ENCODE data around the gene C12orf76.
"Not testable (repeated sequence)": the region's sequence is repeated elsewhere in the genome, so short reads cannot be mapped to it uniquely, and the experiment has no call there.

The C12orf76 gene

GRCh38 chr12:110062241-110062640 is 13.9 kb upstream of the C12orf76 start:
- DNase-seq (ENCODE audit: low read depth), result no peak

GRCh38 chr12:110059651-110060000 is 11.3 kb upstream of the C12orf76 start:
- DNase-seq (ENCODE audit: low read depth), result no peak

- DNase-seq (ENCODE audit: low read depth), result no peak
Measured at GRCh38 chr12:110058875-110059615, 10.7 kb upstream of the C12orf76 start.

- not testable (repeated sequence) for DNase-seq (ENCODE audit: low read depth)
Measured at GRCh38 chr12:110056643-110057042, 8.3 kb upstream of the C12orf76 start.

GRCh38 chr12:110055375-110056352 is 7.3 kb upstream of the C12orf76 start:
- DNase-seq (ENCODE audit: low read depth), result not testable (repeated sequence)

GRCh38 chr12:110050927-110051326 is 2.6 kb upstream of the C12orf76 start:
- no peak for DNase-seq (ENCODE audit: low read depth)

- not testable (repeated sequence) for DNase-seq (ENCODE audit: low read depth)
Measured at GRCh38 chr12:110049666-110050065, 1.3 kb upstream of the C12orf76 start.

GRCh38 chr12:110049034-110049433 is 712 bp upstream of the C12orf76 start:
- DNase-seq (ENCODE audit: low read depth), result not testable (repeated sequence)

- no peak for DNase-seq (ENCODE audit: low read depth)
Measured at GRCh38 chr12:110047297-110047940, 903 bp downstream of the C12orf76 start.

GRCh38 chr12:110046451-110047187 is 1.7 kb downstream of the C12orf76 start:
- DNase-seq (ENCODE audit: low read depth), result no peak

- no peak for DNase-seq (ENCODE audit: low read depth)
Measured at GRCh38 chr12:110042264-110042663, 6.1 kb downstream of the C12orf76 start.

GRCh38 chr12:110039085-110039807 is 9.1 kb downstream of the C12orf76 start:
- no peak for DNase-seq (ENCODE audit: low read depth)

GRCh38 chr12:110038741-110039084 is 9.6 kb downstream of the C12orf76 start:
- no peak for DNase-seq (ENCODE audit: low read depth)

- DNase-seq (ENCODE audit: low read depth), result no peak
Measured at GRCh38 chr12:110037315-110037714, 11.0 kb downstream of the C12orf76 start.

GRCh38 chr12:110035534-110036104 is 12.7 kb downstream of the C12orf76 start:
- DNase-seq (ENCODE audit: low read depth), result no peak

GRCh38 chr12:110033888-110034287 is 14.4 kb downstream of the C12orf76 start:
- no peak for DNase-seq (ENCODE audit: low read depth)

GRCh38 chr12:110029290-110029815 is 19.0 kb downstream of the C12orf76 start:
- no peak for DNase-seq (ENCODE audit: low read depth)

GRCh38 chr12:110028323-110028722 is 20.0 kb downstream of the C12orf76 start:
- no peak for DNase-seq (ENCODE audit: low read depth)

- no peak for DNase-seq (ENCODE audit: low read depth)
Measured at GRCh38 chr12:110024051-110024450, 24.3 kb downstream of the C12orf76 start.
